CD4-positive, alpha-beta memory T cell (primary cell): Measurements from ENCODE around the gene SEL1L3. TPM values are rescaled to one million over a fixed set of nuclear protein-coding genes. Genes with fewer than 3 reads are reported as not detected.

ENCODE experiments used
- CTCF ChIA-PET: fragments of 350-600 bp; sonication (Branson Sonifier 250); formaldehyde crosslinking; loops from one replicate; lab custom pipeline; 2021; ENCODE audit warnings: inconsistent platforms; ENCODE audit not compliant: partially characterized antibody; lab: Charles Lee
- POLR2A ChIA-PET: fragments of 350-600 bp; sonication (Branson Sonifier 250); formaldehyde crosslinking; loops from one replicate; lab custom pipeline; 2021; ENCODE audit not compliant: partially characterized antibody; lab: Charles Lee
- DNase-seq, 5 donors: peaks; one replicate each; pipeline versions ENCODE4 v3.0.0 to v3.0.0-alpha.2; 2020 to 2022; ENCODE audit warnings: mixed read lengths in 1 of 5
- H3K27ac ChIP-seq: one replicate; pipeline ENCODE4 v1.7.0; 2013; ENCODE audit warnings: low read depth, low read length
- H3K27me3 ChIP-seq: 2 replicates; pipeline ENCODE4 v1.7.0; 2013; ENCODE audit warnings: mild to moderate bottlenecking, low read length, moderate library complexity; ENCODE audit not compliant: insufficient read depth
- H3K36me3 ChIP-seq: 2 replicates; pipeline ENCODE4 v1.7.0; 2013; ENCODE audit warnings: mild to moderate bottlenecking, low read length, moderate library complexity; ENCODE audit not compliant: insufficient read depth
- H3K4me1 ChIP-seq: 2 replicates; pipeline ENCODE4 v1.7.0; 2013; ENCODE audit warnings: mild to moderate bottlenecking, low read length, moderate library complexity; ENCODE audit not compliant: insufficient read depth
- H3K4me3 ChIP-seq, 2 donors: one replicate each; pipeline ENCODE4 v1.7.0; 2013; ENCODE audit warnings: low read length in 2 of 2, mild to moderate bottlenecking in 1 of 2
- H3K9me3 ChIP-seq, 2 donors: one replicate each; pipeline ENCODE4 v1.7.0; 2013; ENCODE audit warnings: low read length in 2 of 2, control low read depth in 1 of 2; ENCODE audit not compliant: control insufficient read depth in 1 of 2
- H3K27ac Mint-ChIP-seq, 7 donors: one replicate each; pipeline ENCODE4 v1.8.0; 2020 to 2021; ENCODE audit warnings: mixed read lengths in 7 of 7, mild to moderate bottlenecking in 6 of 7, inconsistent platforms in 3 of 7, moderate library complexity in 3 of 7
- H3K27me3 Mint-ChIP-seq, 2 donors: one replicate each; pipeline ENCODE4 v1.8.0; 2020 to 2021; ENCODE audit warnings: mixed read lengths in 2 of 2
- H3K36me3 Mint-ChIP-seq, 2 donors: one replicate each; pipeline ENCODE4 v1.8.0; 2020 to 2021; ENCODE audit warnings: mixed read lengths in 2 of 2, inconsistent platforms in 1 of 2, mild to moderate bottlenecking in 1 of 2
- H3K4me1 Mint-ChIP-seq, 4 donors: one replicate each; pipeline ENCODE4 v1.8.0; 2020 to 2021; ENCODE audit warnings: mixed read lengths in 4 of 4, mild to moderate bottlenecking in 1 of 4
- H3K4me3 Mint-ChIP-seq, 8 donors: one replicate each; pipeline ENCODE4 v1.8.0; 2020 to 2021; ENCODE audit warnings: mixed read lengths in 8 of 8, mild to moderate bottlenecking in 7 of 8, moderate library complexity in 6 of 8, inconsistent platforms in 3 of 8
- H3K9me3 Mint-ChIP-seq, 8 donors: one replicate each; pipeline ENCODE4 v1.8.0; 2020 to 2021; ENCODE audit warnings: mixed read lengths in 8 of 8, mild to moderate bottlenecking in 5 of 8, inconsistent platforms in 3 of 8, moderate library complexity in 1 of 8
- intact Hi-C: fragments of 100-400 bp; cut with micrococcal nuclease; formaldehyde crosslinking; loops from one replicate; pipeline ENCODE4 v1.15.1; 2023
- polyA plus RNA-seq, 2 donors: library from polyadenylated mRNA; unstranded; fragments of 300-500 nt; fragmentation: Illumina TruSeq; gene quantifications; one replicate each; pipeline ENCODE4 v1.2.3, GENCODE V29; 2021
- total RNA-seq, 2 experiments: library from RNA; stranded (reverse); gene quantifications; one replicate each; pipeline ENCODE4 v1.2.3, GENCODE V29; 2021

Gene SEL1L3
- total and polyA plus RNA-seq, 4 experiments from 2014 or later, result 61.3 to 68.8 (median 62.9) TPM

- intact Hi-C loops, result no loop called here
Measured at GRCh38 chr4:25697516-25697915, 165.3 kb downstream of the SEL1L3 start.

More at GRCh38 chr4:25697516-25697915, 165.3 kb downstream of the SEL1L3 start:
- Histone ChIP-seq H3K9me3 (no peaks in the 10 kb centered on the region), H3K27ac (no peak overlapping the region), H3K36me3 (no peaks in the 10 kb centered on the region), H3K27me3 (no peaks in the 10 kb centered on the region), H3K4me3 (no peak overlapping the region), H3K4me1 (no peaks in the 10 kb centered on the region)
- H3K36me3 Mint-ChIP-seq, result peaks cover 1 to 4% of the 10 kb centered on the region in 2 donors
- no peak overlapping the region for H3K27ac Mint-ChIP-seq
- peaks cover 2 to 3% of the 10 kb centered on the region in 2 donors for H3K27me3 Mint-ChIP-seq
- no peak for DNase-seq
- peaks cover 0 to 6% (median 2%) of the 10 kb centered on the region in 8 donors for H3K9me3 Mint-ChIP-seq
- H3K4me3 Mint-ChIP-seq, result no peak overlapping the region
- H3K4me1 Mint-ChIP-seq, result no peaks in the 10 kb centered on the region
- ChIA-PET POLR2A (no interaction called here), CTCF (no interaction called here)

Other genes with a start within 250 kb of the SEL1L3 start
- not detected for gene SLC34A2, start 207.1 kb downstream of the SEL1L3 start, total RNA-seq
- not detected for gene SLC34A2, start 207.1 kb downstream of the SEL1L3 start, polyA plus RNA-seq
- gene SMIM20, start 51.2 kb upstream of the SEL1L3 start, total RNA-seq, result 10 to 100 TPM; 16.9 to 19.2 TPM
- 10 to 100 TPM; 46.8 to 78.9 TPM for gene SMIM20, start 51.2 kb upstream of the SEL1L3 start, polyA plus RNA-seq